Loucy (cell line): ENCODE measurements around the gene PKP1.

Source experiments
- CTCF ChIP-seq: fragments of 200-600 bp; sonication (generic); conservative IDR thresholded peaks from 2 replicates; pipeline ENCODE4 v1.5.1; 2014; ENCODE audit warnings: mild to moderate bottlenecking, antibody characterized with exemption, low read length
- EZH2phosphoT487 ChIP-seq: fragments of 200-600 bp; IDR thresholded peaks from 2 replicates; pipeline ENCODE4 v1.6.1; 2018; ENCODE audit warnings: antibody characterized with exemption, mild to moderate bottlenecking, moderate library complexity, borderline replicate concordance

DNA sequence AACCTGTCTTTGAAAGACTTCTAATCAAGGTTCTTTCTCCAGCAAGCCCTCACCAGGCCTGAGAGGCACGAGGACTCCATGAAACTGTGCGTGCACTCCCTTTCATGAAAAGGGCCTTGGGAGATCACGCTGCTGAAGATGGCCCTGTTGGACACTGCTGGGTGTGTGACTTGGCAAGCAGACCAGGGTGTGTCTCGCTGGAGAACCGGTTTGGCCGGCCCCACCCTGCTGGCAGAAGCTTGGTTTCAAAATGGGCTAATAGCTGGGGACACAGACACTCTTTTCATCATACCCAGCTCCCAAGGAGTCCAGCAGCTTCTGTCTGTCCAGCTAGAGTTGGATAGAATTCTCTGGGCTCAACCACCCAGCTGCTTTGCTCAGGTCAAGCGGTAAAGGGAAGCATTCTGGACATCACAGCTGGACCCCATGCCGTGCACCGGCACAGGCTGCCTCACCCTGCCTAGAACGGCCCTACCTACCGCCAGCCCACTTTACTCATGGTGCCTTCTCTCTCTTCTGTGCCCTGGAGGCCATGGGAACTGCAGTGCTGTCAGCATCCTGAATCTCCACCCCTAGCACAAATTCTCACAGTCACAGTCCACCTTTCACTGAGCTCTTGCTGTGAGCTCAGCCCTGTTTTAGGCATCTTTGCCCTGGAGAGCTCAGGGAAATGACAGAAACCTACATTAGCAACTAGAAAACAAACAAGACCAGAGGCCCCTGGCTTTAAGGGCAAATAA lies 24.6 kb downstream of the PKP1 start:
- TF ChIP-seq CTCF (no peak), EZH2phosphoT487 (no peak)
